Globus pallidus (tissue), 1 donor: Measurements from ENCODE around the gene CAMKMT.

Source experiments
- DNase-seq: peaks from one replicate; pipeline ENCODE4 v3.0.0-alpha.2; 2015; ENCODE audit warnings: low spot score

CAMKMT gene

GRCh38 chr2:44651974-44652373, 290.2 kb downstream of the CAMKMT start:
- no peak for DNase-seq

GRCh38 chr2:44652701-44653100, 291.0 kb downstream of the CAMKMT start:
- no peak for DNase-seq

GRCh38 chr2:44655401-44655864, 293.7 kb downstream of the CAMKMT start:
- no peak for DNase-seq

- DNase-seq = no peak
Observed at GRCh38 chr2:44656460-44656859, 294.7 kb downstream of the CAMKMT start.

GRCh38 chr2:44663471-44664073, 301.8 kb downstream of the CAMKMT start:
- no peak for DNase-seq

- no peak for DNase-seq
Observed at GRCh38 chr2:44668336-44668735, 306.6 kb downstream of the CAMKMT start.

GRCh38 chr2:44671276-44671675, 309.5 kb downstream of the CAMKMT start:
- no peak for DNase-seq

- no peak for DNase-seq
Observed at GRCh38 chr2:44671916-44672315, 310.2 kb downstream of the CAMKMT start.

- DNase-seq = peak; percentile 63
Observed at GRCh38 chr2:44672431-44672830, 310.7 kb downstream of the CAMKMT start.

- DNase-seq = no peak
Observed at GRCh38 chr2:44674473-44675284, 312.9 kb downstream of the CAMKMT start.

GRCh38 chr2:44676379-44676778, 314.6 kb downstream of the CAMKMT start:
- no peak for DNase-seq

GRCh38 chr2:44679584-44679983, 317.8 kb downstream of the CAMKMT start:
- no peak for DNase-seq

- no peak for DNase-seq
Observed at GRCh38 chr2:44679990-44680389, 318.2 kb downstream of the CAMKMT start.

- DNase-seq = no peak
Observed at GRCh38 chr2:44680424-44680971, 318.8 kb downstream of the CAMKMT start.

- DNase-seq = no peak
Observed at GRCh38 chr2:44680983-44681531, 319.3 kb downstream of the CAMKMT start.

GRCh38 chr2:44682459-44682858, 320.7 kb downstream of the CAMKMT start:
- no peak for DNase-seq

GRCh38 chr2:44684559-44684958, 322.8 kb downstream of the CAMKMT start:
- no peak for DNase-seq

- DNase-seq = no peak
Observed at GRCh38 chr2:44686561-44686960, 324.8 kb downstream of the CAMKMT start.

GRCh38 chr2:44687686-44688455, 326.1 kb downstream of the CAMKMT start:
- no peak for DNase-seq

GRCh38 chr2:44688456-44689124, 326.8 kb downstream of the CAMKMT start:
- no peak for DNase-seq

GRCh38 chr2:44689516-44689915, 327.8 kb downstream of the CAMKMT start:
- DNase-seq = no peak
